ENCODE results near the gene PDIA6.

- TF ChIP-seq FOXA2 (IDR thresholded peaks at IDR 0.05) (no peak), CTCF (IDR thresholded peaks at IDR 0.05; ENCODE audit: low read depth, low read length, missing input control) (no peak), SP1 (IDR thresholded peaks at IDR 0.05) (no peak), FOXA1 (IDR thresholded peaks at IDR 0.05) (no peak), RAD21 (IDR thresholded peaks at IDR 0.05) (no peak), RXRA (IDR thresholded peaks at IDR 0.05) (no peak), ZBTB33 (IDR thresholded peaks at IDR 0.05) (no peak), MAX (IDR thresholded peaks at IDR 0.05) (no peak), JUND (IDR thresholded peaks at IDR 0.05) (no peak)
- TF ChIP-seq, protein P1, sequence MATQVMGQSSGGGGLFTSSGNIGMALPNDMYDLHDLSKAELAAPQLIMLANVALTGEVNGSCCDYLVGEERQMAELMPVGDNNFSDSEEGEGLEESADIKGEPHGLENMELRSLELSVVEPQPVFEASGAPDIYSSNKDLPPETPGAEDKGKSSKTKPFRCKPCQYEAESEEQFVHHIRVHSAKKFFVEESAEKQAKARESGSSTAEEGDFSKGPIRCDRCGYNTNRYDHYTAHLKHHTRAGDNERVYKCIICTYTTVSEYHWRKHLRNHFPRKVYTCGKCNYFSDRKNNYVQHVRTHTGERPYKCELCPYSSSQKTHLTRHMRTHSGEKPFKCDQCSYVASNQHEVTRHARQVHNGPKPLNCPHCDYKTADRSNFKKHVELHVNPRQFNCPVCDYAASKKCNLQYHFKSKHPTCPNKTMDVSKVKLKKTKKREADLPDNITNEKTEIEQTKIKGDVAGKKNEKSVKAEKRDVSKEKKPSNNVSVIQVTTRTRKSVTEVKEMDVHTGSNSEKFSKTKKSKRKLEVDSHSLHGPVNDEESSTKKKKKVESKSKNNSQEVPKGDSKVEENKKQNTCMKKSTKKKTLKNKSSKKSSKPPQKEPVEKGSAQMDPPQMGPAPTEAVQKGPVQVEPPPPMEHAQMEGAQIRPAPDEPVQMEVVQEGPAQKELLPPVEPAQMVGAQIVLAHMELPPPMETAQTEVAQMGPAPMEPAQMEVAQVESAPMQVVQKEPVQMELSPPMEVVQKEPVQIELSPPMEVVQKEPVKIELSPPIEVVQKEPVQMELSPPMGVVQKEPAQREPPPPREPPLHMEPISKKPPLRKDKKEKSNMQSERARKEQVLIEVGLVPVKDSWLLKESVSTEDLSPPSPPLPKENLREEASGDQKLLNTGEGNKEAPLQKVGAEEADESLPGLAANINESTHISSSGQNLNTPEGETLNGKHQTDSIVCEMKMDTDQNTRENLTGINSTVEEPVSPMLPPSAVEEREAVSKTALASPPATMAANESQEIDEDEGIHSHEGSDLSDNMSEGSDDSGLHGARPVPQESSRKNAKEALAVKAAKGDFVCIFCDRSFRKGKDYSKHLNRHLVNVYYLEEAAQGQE (IDR thresholded peaks at IDR 0.05) = no peak
- TF ChIP-seq, protein P2, sequence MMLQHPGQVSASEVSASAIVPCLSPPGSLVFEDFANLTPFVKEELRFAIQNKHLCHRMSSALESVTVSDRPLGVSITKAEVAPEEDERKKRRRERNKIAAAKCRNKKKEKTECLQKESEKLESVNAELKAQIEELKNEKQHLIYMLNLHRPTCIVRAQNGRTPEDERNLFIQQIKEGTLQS (IDR thresholded peaks at IDR 0.05) = no peak
Observed at GRCh38 chr2:10774394-10774793, 38.2 kb downstream of the PDIA6 start.
